A549 (cell line): ENCODE measurements around the gene UBAP2L.

ENCODE experiments used
- BCL3 ChIP-seq: fragments of >200 bp; sonication (Bioruptor Twin); formaldehyde crosslinking; IDR thresholded peaks from 3 replicates; pipeline ENCODE4 v1.6.1; 2016
- CTCF ChIP-seq: fragments of >200 bp; sonication (Bioruptor Twin); formaldehyde crosslinking; IDR thresholded peaks from 3 replicates; pipeline ENCODE4 v1.5.1; 2016
- E2F6 ChIP-seq: IDR thresholded peaks from 2 replicates; pipeline ENCODE4 v1.6.1; 2012; ENCODE audit warnings: low read depth, borderline replicate concordance
- ELK1 ChIP-seq: fragments of 150-350 bp; IDR thresholded peaks from 2 replicates; pipeline ENCODE4 v1.6.1; 2014; ENCODE audit warnings: low read depth, mild to moderate bottlenecking, low read length
- EP300 ChIP-seq, 2 experiments: fragments of >200 bp; sonication (Bioruptor Twin); formaldehyde crosslinking; IDR thresholded peaks; 2 replicates in 1 of 2; 3 replicates in 1 of 2; pipeline ENCODE4 v1.6.1; 2016 to 2017
- ESRRA ChIP-seq: fragments of 150-350 bp; IDR thresholded peaks from 2 replicates; pipeline ENCODE4 v1.6.1; 2014; ENCODE audit warnings: mild to moderate bottlenecking, low read length, borderline replicate concordance
- FOSL2 ChIP-seq, 2 experiments: fragments of 450-650 bp in 1 of 2; fragments of >200 bp in 1 of 2; sonication (Bioruptor Twin) in 1 of 2; formaldehyde crosslinking; IDR thresholded peaks; 2 replicates each; pipeline versions ENCODE4 v1.5.0 to v1.6.1; 2016 to 2020; ENCODE audit warnings: mild to moderate bottlenecking in 1 of 2, moderate library complexity in 1 of 2
- JUNB ChIP-seq: fragments of >200 bp; sonication (Bioruptor Twin); formaldehyde crosslinking; IDR thresholded peaks from 2 replicates; pipeline ENCODE4 v1.6.1; 2016
- MAFK ChIP-seq: fragments of 450-650 bp; IDR thresholded peaks from 2 replicates; pipeline ENCODE4 v1.6.1; 2014; ENCODE audit not compliant: partially characterized antibody
- PBX3 ChIP-seq: IDR thresholded peaks from 2 replicates; pipeline ENCODE4 v1.6.1; 2012
- POLR2A ChIP-seq: IDR thresholded peaks from 2 replicates; pipeline ENCODE4 v1.6.1; 2012; ENCODE audit warnings: mild to moderate bottlenecking, low read length
- POLR2AphosphoS2 ChIP-seq: conservative IDR thresholded peaks from 2 replicates; pipeline ENCODE4 v1.6.1; 2012; ENCODE audit warnings: low read length, improper control_type of control experiment, inconsistent platforms
- REST ChIP-seq: fragments of 200-600 bp; sonication (generic); IDR thresholded peaks from 2 replicates; pipeline ENCODE4 v1.6.1; 2016; ENCODE audit warnings: antibody characterized with exemption, mild to moderate bottlenecking, moderate library complexity
- SMC3 ChIP-seq: fragments of >200 bp; sonication (Bioruptor Twin); formaldehyde crosslinking; IDR thresholded peaks from 3 replicates; pipeline ENCODE4 v1.6.1; 2018; ENCODE audit warnings: inconsistent platforms

GRCh38 chr1:154219541-154219940, 1.2 kb upstream of the UBAP2L start:
- TF ChIP-seq ELK1 (no peak), CTCF (no peak), POLR2A (no peak), E2F6 (no peak), POLR2AphosphoS2 (no peak), EP300 (IDR thresholded peaks at IDR 0.05) (no peak), REST (no peak), JUNB (no peak), BCL3 (no peak), SMC3 (no peak), ESRRA (no peak), MAFK (no peak), PBX3 (no peak), FOSL2 (IDR thresholded peaks at IDR 0.05) (no peak), FOSL2 (CRISPR knock-in tag; IDR thresholded peaks at IDR 0.05) (no peak)
